ENCODE results near the gene OPTN.
A peak's percentile ranks its signal among the peaks of the same experiment; 100 is the strongest.

The OPTN gene

GRCh38 chr10:13102002-13102794 lies 2.2 kb downstream of the OPTN start:
- Histone ChIP-seq H3K36me3 (no peaks in the 10 kb centered on the region), H3K4me1 (peaks cover 13% of the 10 kb centered on the region), H3K9me3 (no peaks in the 10 kb centered on the region), H3K4me3 (no peak overlapping the region), H3K9ac (no peak overlapping the region), H3K27me3 (no peaks in the 10 kb centered on the region), H3K4me2 (no peak overlapping the region), H3K27ac (no peak overlapping the region), H4K20me1 (no peaks in the 10 kb centered on the region; the same call in 1 of the 2 replicates)
- no peak for TF ChIP-seq Cebpa-rat (IDR thresholded peaks at IDR 0.05)

GRCh38 chr10:13103554-13103953 lies 3.6 kb downstream of the OPTN start:
- Histone ChIP-seq H3K27ac (no peak overlapping the region), H4K20me1 (no peaks in the 10 kb centered on the region; the same call in 1 of the 2 replicates), H3K4me2 (no peak overlapping the region), H3K27me3 (no peaks in the 10 kb centered on the region), H3K36me3 (no peaks in the 10 kb centered on the region), H3K9ac (no peak overlapping the region), H3K9me3 (no peaks in the 10 kb centered on the region), H3K4me3 (no peak overlapping the region), H3K4me1 (peaks cover 13% of the 10 kb centered on the region)
- no peak for TF ChIP-seq Cebpa-rat (IDR thresholded peaks at IDR 0.05)

GRCh38 chr10:13104697-13105096 lies 4.7 kb downstream of the OPTN start:
- TF ChIP-seq Cebpa-rat (IDR thresholded peaks at IDR 0.05): no peak
- Histone ChIP-seq H3K27ac (no peak overlapping the region), H3K9me3 (no peaks in the 10 kb centered on the region), H4K20me1 (no peaks in the 10 kb centered on the region; the same call in 1 of the 2 replicates), H3K36me3 (peaks cover 9% of the 10 kb centered on the region; the same call in 1 of the 2 replicates), H3K4me1 (peaks cover 8% of the 10 kb centered on the region), H3K4me3 (no peak overlapping the region), H3K27me3 (no peaks in the 10 kb centered on the region), H3K9ac (no peak overlapping the region), H3K4me2 (no peak overlapping the region)

- no peaks in the 10 kb centered on the region for H3K27me3 ChIP-seq
- TF ChIP-seq Cebpa-rat (IDR thresholded peaks at IDR 0.05): no peak
- peaks cover 8% of the 10 kb centered on the region for H3K4me1 ChIP-seq
- H4K20me1 ChIP-seq: no peaks in the 10 kb centered on the region; the same call in 1 of the 2 replicates
- no peak overlapping the region for H3K27ac ChIP-seq
- no peak overlapping the region for H3K4me2 ChIP-seq
- no peak overlapping the region for H3K4me3 ChIP-seq
- H3K36me3 ChIP-seq: peaks cover 13% of the 10 kb centered on the region; the same call in 1 of the 2 replicates
- H3K9ac ChIP-seq: no peak overlapping the region
- H3K9me3 ChIP-seq: no peaks in the 10 kb centered on the region
Observed at GRCh38 chr10:13105184-13105583, 5.2 kb downstream of the OPTN start.

- no peak overlapping the region for H3K4me2 ChIP-seq
- H3K4me3 ChIP-seq: no peak overlapping the region
- no peak for TF ChIP-seq Cebpa-rat (IDR thresholded peaks at IDR 0.05)
- no peak overlapping the region for H3K27ac ChIP-seq
- no peak overlapping the region for H3K9ac ChIP-seq
- H3K36me3 ChIP-seq: peaks cover 17% of the 10 kb centered on the region; the same call in 1 of the 2 replicates
- no peaks in the 10 kb centered on the region for H3K9me3 ChIP-seq
- no peaks in the 10 kb centered on the region for H3K4me1 ChIP-seq
- H3K27me3 ChIP-seq: no peaks in the 10 kb centered on the region
- no peaks in the 10 kb centered on the region; the same call in 1 of the 2 replicates for H4K20me1 ChIP-seq
Observed at GRCh38 chr10:13106387-13107045, 6.6 kb downstream of the OPTN start.

GRCh38 chr10:13110908-13111307 lies 10.9 kb downstream of the OPTN start:
- TF ChIP-seq Cebpa-rat (IDR thresholded peaks at IDR 0.05): no peak
- H4K20me1 ChIP-seq: no peaks in the 10 kb centered on the region
- peaks cover 40% of the 10 kb centered on the region for H3K36me3 ChIP-seq
- H3K4me3 ChIP-seq: no peak overlapping the region
- H3K4me2 ChIP-seq: no peak overlapping the region
- peaks cover 2% of the 10 kb centered on the region; the same call in 1 of the 2 replicates for H3K4me1 ChIP-seq
- H3K27me3 ChIP-seq: no peaks in the 10 kb centered on the region
- no peak overlapping the region for H3K9ac ChIP-seq
- no peak overlapping the region for H3K27ac ChIP-seq
- H3K9me3 ChIP-seq: no peaks in the 10 kb centered on the region

- Histone ChIP-seq H3K4me2 (no peak overlapping the region), H3K9me3 (no peaks in the 10 kb centered on the region), H3K27ac (no peak overlapping the region), H3K27me3 (no peaks in the 10 kb centered on the region), H3K9ac (no peak overlapping the region), H3K36me3 (peaks cover 50% of the 10 kb centered on the region), H3K4me1 (peaks cover 28% of the 10 kb centered on the region), H3K4me3 (no peak overlapping the region), H4K20me1 (no peaks in the 10 kb centered on the region)
- no peak for TF ChIP-seq Cebpa-rat (IDR thresholded peaks at IDR 0.05)
Observed at GRCh38 chr10:13113544-13113943, 13.6 kb downstream of the OPTN start.

- peak overlapping the region; percentile 19; the same call in 1 of the 2 replicates for H3K4me2 ChIP-seq
- no peak overlapping the region for H3K9ac ChIP-seq
Observed at GRCh38 chr10:13115832-13116803, 16.2 kb downstream of the OPTN start.

More at GRCh38 chr10:13115832-13116803, 16.2 kb downstream of the OPTN start:
- TF ChIP-seq Cebpa-rat (IDR thresholded peaks at IDR 0.05): no peak
- H4K20me1 ChIP-seq: no peaks in the 10 kb centered on the region
- H3K27ac ChIP-seq: no peak overlapping the region
- no peaks in the 10 kb centered on the region for H3K9me3 ChIP-seq
- H3K27me3 ChIP-seq: no peaks in the 10 kb centered on the region
- H3K36me3 ChIP-seq: peaks cover 45% of the 10 kb centered on the region
- peaks cover 33% of the 10 kb centered on the region for H3K4me1 ChIP-seq
- H3K4me3 ChIP-seq: no peak overlapping the region

All from BLaER1 (cell line).